Medulla oblongata (tissue), 1 donor: ENCODE data around the gene AKIP1.
A peak's percentile ranks its signal among the peaks of the same experiment; 100 is the strongest.
"Not testable (repeated sequence)": the region's sequence is repeated elsewhere in the genome, so short reads cannot be mapped to it uniquely, and the experiment has no call there.

Source experiments
- DNase-seq: peaks from one replicate; pipeline ENCODE4 v3.0.0-alpha.2; 2015; ENCODE audit errors: extremely low spot score

Gene AKIP1

GRCh38 chr11:8911029-8911823, at the start of gene AKIP1:
TSS of gene AKIP1 (plus strand) at chr11:8911189. CDS start at chr11:8911450, 261 bp downstream.
- DNase-seq: peak; percentile 98

GRCh38 chr11:8863838-8864237, 47.2 kb upstream of the AKIP1 start:
- no peak for DNase-seq

GRCh38 chr11:8865304-8865703, 45.7 kb upstream of the AKIP1 start:
- no peak for DNase-seq

DNA sequence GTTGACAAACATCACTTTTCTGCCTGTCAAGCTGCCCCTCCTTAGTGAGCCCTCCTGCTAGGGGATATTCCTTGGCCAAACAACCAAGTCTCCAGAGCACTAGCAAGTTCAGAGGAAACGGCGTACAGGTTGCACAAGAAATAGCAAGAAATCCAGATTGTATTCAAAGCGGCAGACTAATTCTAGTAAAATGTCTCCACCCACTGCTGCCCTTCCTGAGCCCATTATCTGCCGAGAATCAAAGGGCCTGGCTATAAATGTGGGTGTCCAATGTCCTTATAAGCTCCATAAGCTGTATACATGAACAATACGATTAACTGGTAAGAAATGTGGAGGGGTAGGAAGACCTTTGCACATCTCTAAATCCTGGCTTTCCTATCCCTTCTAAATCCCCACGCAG, 44.0 kb upstream of the AKIP1 start:
- no peak for DNase-seq

GRCh38 chr11:8867931-8868631, 42.9 kb upstream of the AKIP1 start:
- no peak for DNase-seq

DNA sequence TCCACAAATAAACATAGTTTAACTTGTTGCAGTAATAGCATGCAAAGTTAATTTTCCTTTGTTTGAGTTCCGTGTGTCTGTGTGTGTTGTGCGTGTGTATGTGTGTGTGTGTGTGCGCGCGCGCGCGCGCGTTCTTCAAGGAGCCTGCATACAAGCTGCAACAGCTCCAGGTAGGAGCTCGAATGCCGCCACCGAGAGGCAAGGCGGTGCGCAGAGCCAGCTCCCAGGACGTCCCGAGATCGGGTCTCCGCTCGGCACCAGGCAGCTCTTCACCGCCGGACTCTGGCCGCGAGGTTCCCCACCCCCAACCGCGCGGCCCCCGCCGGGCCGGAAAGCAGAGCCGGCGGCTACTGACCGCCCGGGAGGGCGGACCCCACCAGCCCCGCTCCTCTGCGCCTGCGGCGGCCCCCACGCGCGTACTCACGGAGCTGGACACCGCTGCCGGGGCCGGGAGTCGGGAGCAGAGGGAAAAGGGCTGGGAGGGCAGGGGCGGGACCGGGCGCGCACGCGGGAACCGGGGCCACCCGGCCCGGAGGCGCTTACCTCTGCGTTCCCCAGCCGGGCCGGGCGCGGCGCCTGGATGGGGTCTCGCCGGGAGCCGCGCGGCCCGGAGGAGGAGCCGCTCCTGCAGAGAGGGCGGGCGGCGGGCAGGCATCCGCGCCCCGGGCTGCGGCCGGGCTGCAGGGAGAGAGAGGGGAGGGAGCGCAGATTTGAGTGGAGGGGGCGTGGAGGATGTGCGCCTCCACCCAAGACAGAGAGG, 40.4 kb upstream of the AKIP1 start:
- DNase-seq: peak; percentile 35

- DNase-seq: peak; percentile 76
Observed at GRCh38 chr11:8871171-8871775, 39.7 kb upstream of the AKIP1 start.

GRCh38 chr11:8871962-8872361, 39.0 kb upstream of the AKIP1 start:
- no peak for DNase-seq

GRCh38 chr11:8873741-8874405, 37.1 kb upstream of the AKIP1 start:
- DNase-seq: peak; percentile 38

- DNase-seq: no peak
Observed at GRCh38 chr11:8878771-8879170, 32.2 kb upstream of the AKIP1 start.

DNA sequence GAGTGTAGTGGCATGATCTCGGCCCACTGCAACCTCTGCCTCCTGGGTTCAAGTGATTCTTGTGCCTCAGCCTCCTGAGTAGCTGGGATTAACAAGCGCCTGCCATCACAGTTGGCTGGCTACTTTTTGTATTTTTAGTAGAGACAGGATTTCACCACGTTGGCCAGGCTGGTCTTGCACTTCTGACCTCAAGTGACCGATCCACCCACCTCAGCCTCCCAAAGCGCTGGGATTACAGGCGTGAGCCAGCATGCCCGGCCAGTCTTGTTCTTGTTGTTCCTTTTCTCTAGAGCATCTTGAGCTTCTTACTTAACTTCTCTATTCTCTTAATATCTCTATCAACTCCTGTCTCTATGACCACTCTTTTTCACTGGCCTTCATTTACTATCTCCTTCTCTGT, 29.4 kb upstream of the AKIP1 start:
- DNase-seq: not testable (repeated sequence)

DNA sequence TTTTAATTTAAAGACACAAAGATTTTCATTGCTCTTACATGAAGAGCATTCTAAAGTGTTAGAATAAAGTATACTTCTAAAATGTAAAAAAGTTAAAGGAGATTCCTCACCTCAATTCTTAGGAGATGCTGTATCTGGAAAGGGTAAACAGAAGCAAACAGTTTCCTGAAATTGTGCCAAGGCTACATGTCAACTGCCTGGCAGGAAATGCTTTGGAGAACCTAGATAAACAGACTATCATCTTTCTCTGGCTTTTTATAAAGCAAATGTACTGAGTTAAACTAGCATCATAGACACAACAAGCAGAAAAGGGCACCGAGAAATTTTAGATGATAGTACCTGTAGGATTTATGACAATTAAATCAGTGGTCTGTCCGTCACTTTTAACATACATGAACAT, 24.7 kb upstream of the AKIP1 start:
- DNase-seq: no peak

DNA sequence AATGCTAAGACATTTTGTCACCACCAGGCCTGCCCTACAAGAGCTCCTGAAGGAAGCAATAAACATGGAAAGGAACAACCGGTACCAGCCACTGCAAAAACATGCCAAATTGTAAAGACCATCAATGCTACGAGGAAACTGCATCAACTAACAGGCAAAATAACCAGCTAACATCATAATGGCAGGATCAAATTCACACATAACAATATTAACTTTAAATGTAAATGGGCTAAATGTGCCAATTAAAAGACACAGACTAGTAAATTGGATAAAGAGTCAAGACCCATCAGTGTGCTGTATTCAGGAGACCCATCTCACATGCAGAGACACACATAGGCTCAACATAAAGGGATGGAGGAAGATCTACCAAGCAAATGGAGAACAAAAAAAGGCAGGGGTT, 19.8 kb upstream of the AKIP1 start:
- not testable (repeated sequence) for DNase-seq

GRCh38 chr11:8899119-8899753, 11.8 kb upstream of the AKIP1 start:
- DNase-seq: no peak

DNA sequence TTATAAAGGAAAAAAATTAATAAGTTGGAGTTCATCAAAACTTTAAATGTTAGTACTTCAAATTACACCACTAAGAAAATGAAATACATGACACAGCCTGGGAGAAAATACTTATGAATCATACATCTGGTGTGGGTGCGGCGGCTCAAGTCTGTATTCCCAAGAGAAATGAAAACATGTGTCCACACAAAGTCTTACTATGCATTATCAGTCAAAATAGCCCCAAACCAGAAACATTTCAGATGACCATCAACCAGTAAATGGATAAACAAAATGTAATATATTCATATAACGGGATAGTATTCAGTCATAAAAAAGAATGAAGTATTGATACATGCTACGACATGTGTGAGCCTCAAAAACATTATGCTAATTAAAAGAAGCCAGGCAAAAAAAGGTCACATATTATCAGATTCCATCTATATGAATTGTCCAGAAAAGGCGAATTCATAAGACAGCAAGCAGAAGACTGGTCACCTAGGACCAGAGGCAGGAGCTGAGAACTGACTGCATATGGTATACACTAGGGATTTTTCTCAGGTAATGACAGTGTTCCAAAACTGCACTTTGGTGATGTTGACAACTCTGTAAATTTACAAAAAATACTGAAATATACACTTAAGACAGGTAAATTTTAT, 5.3 kb upstream of the AKIP1 start:
- DNase-seq: no peak

- DNase-seq: no peak
Observed at GRCh38 chr11:8907116-8907515, 3.9 kb upstream of the AKIP1 start.

- DNase-seq: peak; percentile 27
Observed at GRCh38 chr11:8908099-8908498, 2.9 kb upstream of the AKIP1 start.

DNA sequence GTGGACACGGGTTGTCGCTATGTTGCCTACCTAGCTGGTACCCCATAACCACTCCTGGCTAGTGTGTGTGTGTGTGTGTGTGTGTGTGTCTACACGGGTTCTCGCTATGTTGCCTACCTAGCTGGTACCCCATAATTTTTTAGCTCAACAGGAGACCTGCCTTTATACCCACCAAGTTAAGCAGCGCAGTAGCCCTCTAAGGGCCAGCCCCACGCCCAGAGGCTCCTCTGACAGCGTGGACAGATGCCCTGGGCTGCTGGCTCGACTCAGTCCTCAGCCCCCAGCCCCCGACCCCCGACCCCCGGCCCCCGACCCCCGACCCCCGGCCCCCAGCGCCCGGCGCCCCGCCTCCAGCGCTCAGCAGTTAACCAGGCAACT, 351 bp upstream of the AKIP1 start:
- DNase-seq: no peak

GRCh38 chr11:8913961-8914660, 3.1 kb downstream of the AKIP1 start:
- peak; percentile 73 for DNase-seq

GRCh38 chr11:8914661-8915018, 3.7 kb downstream of the AKIP1 start:
- DNase-seq: no peak
